Activated CD8-positive, alpha-beta memory T cell treated with anti-CD3 and anti-CD28 coated beads, Interleukin-2, amount 10 ng/mL, durations not matched to agents 7 days and 5 days (primary cell): ENCODE measurements around the gene EXOSC7. TPM values are rescaled to one million over a fixed set of nuclear protein-coding genes. Genes with fewer than 3 reads are reported as not detected.
"Not testable (repeated sequence)": the region's sequence is repeated elsewhere in the genome, so short reads cannot be mapped to it uniquely, and the experiment has no call there.

ENCODE experiments used
- ATAC-seq: fragments of 150-1000 bp; cut with Tn5 transposase; one replicate; pipeline ENCODE4 v1.10.0; 2021; ENCODE audit warnings: moderate library complexity
- CTCF ChIA-PET: fragments of 350-600 bp; sonication (Branson Sonifier 250); formaldehyde crosslinking; loops from one replicate; lab custom pipeline; 2021; ENCODE audit warnings: antibody characterized with exemption; lab: Charles Lee
- DNase-seq: peaks from one replicate; pipeline ENCODE4 v3.0.0-alpha.2; 2020
- H3K27ac Mint-ChIP-seq: one replicate; pipeline ENCODE4 v1.8.0; 2021; ENCODE audit warnings: mild to moderate bottlenecking, mixed read lengths
- H3K27me3 Mint-ChIP-seq: one replicate; pipeline ENCODE4 v1.8.0; 2021; ENCODE audit warnings: mixed read lengths
- H3K36me3 Mint-ChIP-seq: one replicate; pipeline ENCODE4 v1.8.0; 2021; ENCODE audit warnings: mild to moderate bottlenecking, mixed read lengths
- H3K4me1 Mint-ChIP-seq: one replicate; pipeline ENCODE4 v1.8.0; 2021; ENCODE audit warnings: mixed read lengths
- H3K4me3 Mint-ChIP-seq: one replicate; pipeline ENCODE4 v1.8.0; 2021; ENCODE audit warnings: mild to moderate bottlenecking, moderate library complexity, mixed read lengths
- H3K9me3 Mint-ChIP-seq: one replicate; pipeline ENCODE4 v1.8.0; 2022; ENCODE audit warnings: low read depth, mixed read lengths
- total RNA-seq, 2 experiments: library from RNA; stranded (reverse); gene quantifications; one replicate each; pipeline ENCODE4 v1.2.3, GENCODE V29; 2021

The EXOSC7 gene
- total RNA-seq, 2 experiments from 2014 or later: 51.3 to 66.1 TPM

- no peak for DNase-seq
- H3K4me3 Mint-ChIP-seq: no peak overlapping the region
- no peak for ATAC-seq
- no peaks in the 10 kb centered on the region for H3K9me3 Mint-ChIP-seq
- no peak overlapping the region for H3K27ac Mint-ChIP-seq
- H3K4me1 Mint-ChIP-seq: peaks cover 63% of the 10 kb centered on the region
- peaks cover 9% of the 10 kb centered on the region for H3K36me3 Mint-ChIP-seq
- no peaks in the 10 kb centered on the region for H3K27me3 Mint-ChIP-seq
- CTCF ChIA-PET: interaction anchor here (0.5 kb wide), 1 partner anchor 13 kb away, joined by 3 read pairs; no protein-coding TSS in a partner anchor
These were observed 7.6 kb upstream of the EXOSC7 start for GRCh38 chr3:44968447-44968858.

DNA sequence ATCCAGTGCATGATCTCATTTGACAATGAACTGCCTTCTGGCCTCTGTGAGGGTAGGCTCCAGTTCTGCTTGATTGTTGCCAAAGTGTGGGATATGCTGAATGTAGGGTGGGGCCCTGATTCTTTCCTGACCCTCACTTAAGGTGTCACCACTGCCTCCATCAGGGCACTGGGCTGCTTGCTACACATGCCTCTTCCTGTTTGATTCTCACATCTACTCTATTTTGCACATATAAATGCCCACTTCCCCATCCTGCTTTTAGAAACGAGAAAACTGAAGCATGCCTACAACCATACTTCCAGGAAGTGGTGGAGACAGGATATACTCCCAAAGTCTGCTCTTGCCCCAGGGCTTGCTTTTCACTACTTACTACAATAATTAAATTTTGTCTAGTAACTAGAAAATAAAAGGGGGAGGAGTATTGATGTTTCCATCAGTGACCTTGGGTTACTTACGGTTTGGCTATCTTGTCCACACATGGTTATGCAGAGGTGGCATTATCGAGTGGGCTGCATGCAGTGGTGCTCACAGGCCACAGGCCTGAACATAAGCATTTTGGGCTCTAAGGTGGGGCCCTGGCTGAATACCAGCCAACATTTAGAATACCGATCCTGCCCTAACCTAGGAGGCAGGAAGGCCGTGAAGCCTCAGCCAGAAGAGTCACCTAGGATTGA is 6.8 kb upstream of the EXOSC7 start:
- Mint-ChIP-seq H3K4me1 (peaks cover 65% of the 10 kb centered on the region), H3K27me3 (no peaks in the 10 kb centered on the region), H3K27ac (peak overlapping the region; percentile 52), H3K4me3 (no peak overlapping the region), H3K9me3 (no peaks in the 10 kb centered on the region), H3K36me3 (peaks cover 9% of the 10 kb centered on the region)
- CTCF ChIA-PET: no interaction called here
- DNase-seq (no peak), ATAC-seq (peak; percentile 71)

DNA sequence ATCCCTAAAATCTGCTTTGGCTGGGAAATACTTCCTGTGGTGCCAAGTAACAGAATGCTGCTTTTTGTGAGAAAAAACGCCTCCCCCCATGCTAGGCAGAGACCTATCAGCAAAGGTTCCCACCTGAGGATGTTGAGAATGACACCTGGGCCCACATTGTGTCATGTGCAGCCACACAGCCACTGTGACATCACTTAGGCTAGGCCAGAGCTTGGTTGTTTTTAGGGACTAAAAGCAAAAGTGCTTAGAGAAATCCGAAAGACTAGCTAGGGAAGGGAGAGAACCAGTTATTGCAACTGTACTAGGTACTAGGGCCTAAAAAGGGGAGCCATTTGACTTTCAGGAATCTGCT is 6.2 kb upstream of the EXOSC7 start:
- Mint-ChIP-seq H3K4me1 (peaks cover 69% of the 10 kb centered on the region), H3K36me3 (peaks cover 9% of the 10 kb centered on the region), H3K27ac (peak overlapping the region; percentile 33), H3K4me3 (no peak overlapping the region), H3K9me3 (no peaks in the 10 kb centered on the region), H3K27me3 (no peaks in the 10 kb centered on the region)
- CTCF ChIA-PET: no interaction called here
- ATAC-seq (no peak), DNase-seq (no peak)

GRCh38 chr3:44970926-44971490 is 5.0 kb upstream of the EXOSC7 start:
- H3K27ac Mint-ChIP-seq: no peak overlapping the region
- peaks cover 6% of the 10 kb centered on the region for H3K36me3 Mint-ChIP-seq
- H3K9me3 Mint-ChIP-seq: no peaks in the 10 kb centered on the region
- DNase-seq (no peak), ATAC-seq (no peak)
- H3K4me1 Mint-ChIP-seq: peaks cover 62% of the 10 kb centered on the region
- H3K27me3 Mint-ChIP-seq: no peaks in the 10 kb centered on the region
- CTCF ChIA-PET: no interaction called here
- no peak overlapping the region for H3K4me3 Mint-ChIP-seq

DNA sequence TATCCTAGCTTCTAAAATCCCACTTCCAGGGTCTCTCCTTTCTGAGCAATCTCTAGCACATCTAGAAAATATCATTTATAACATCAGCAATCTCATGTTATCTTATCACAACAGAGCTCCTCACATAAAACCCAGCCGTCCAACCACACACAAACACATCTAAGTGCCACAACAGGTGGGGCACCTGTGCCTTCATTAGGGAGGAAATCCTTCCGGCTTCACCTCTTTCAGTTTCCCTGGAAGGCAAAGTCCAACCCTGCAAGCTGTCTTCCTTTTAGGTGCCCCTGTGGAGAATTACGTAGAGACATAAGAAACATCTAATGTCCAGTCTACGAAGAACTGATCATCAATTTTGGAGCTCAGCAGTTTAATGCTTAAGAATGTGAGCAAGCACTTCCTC is 1.6 kb upstream of the EXOSC7 start:
- H3K27ac Mint-ChIP-seq: no peak overlapping the region

DNA sequence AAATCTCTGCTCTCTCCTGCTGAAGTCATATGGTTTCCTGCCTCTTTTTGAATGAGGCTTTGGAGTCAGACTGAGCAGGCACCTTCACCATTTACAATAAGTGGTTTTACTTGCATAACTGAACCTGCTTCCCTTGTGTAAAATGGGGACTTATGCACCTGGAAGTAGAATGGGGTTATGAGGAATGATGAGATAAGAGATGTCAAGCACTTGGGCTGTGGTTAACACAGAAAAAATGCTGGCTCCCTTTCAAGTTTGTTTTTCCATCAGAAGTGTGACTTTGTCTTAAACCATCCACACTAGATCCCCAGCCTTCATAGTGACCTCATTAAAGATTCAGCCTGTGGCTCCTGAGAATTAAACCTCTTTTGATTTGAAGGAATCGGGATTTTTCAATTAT is 5.2 kb downstream of the EXOSC7 start:
- Mint-ChIP-seq H3K36me3 (peaks cover 13% of the 10 kb centered on the region), H3K27me3 (no peaks in the 10 kb centered on the region), H3K4me3 (no peak overlapping the region), H3K4me1 (peaks cover 77% of the 10 kb centered on the region), H3K9me3 (no peaks in the 10 kb centered on the region), H3K27ac (no peak overlapping the region)
- DNase-seq (no peak), ATAC-seq (no peak)
- CTCF ChIA-PET: interaction anchor here (1.1 kb wide), 1 partner anchor 11 kb away, joined by 4 read pairs; no protein-coding TSS in a partner anchor

More for the DNA sequence above, 1.6 kb upstream of the EXOSC7 start:
- Mint-ChIP-seq H3K27me3 (no peaks in the 10 kb centered on the region), H3K36me3 (peaks cover 11% of the 10 kb centered on the region), H3K9me3 (no peaks in the 10 kb centered on the region), H3K4me1 (peaks cover 51% of the 10 kb centered on the region), H3K4me3 (peak overlapping the region; percentile 92)
- DNase-seq (no peak), ATAC-seq (no peak)
- CTCF ChIA-PET: interaction anchor here (1.5 to 3.2 kb wide), 2 partner anchors 13 to 18 kb away, joined by 6 to 17 read pairs; no protein-coding TSS in a partner anchor

- Mint-ChIP-seq H3K4me1 (peaks cover 75% of the 10 kb centered on the region), H3K27me3 (no peaks in the 10 kb centered on the region), H3K36me3 (peaks cover 15% of the 10 kb centered on the region), H3K4me3 (no peak overlapping the region), H3K9me3 (no peaks in the 10 kb centered on the region), H3K27ac (no peak overlapping the region)
- DNase-seq (no peak), ATAC-seq (no peak)
- CTCF ChIA-PET: interaction anchor here (1.1 kb wide), 1 partner anchor 11 kb away, joined by 4 read pairs; no protein-coding TSS in a partner anchor
These were observed 5.7 kb downstream of the EXOSC7 start for GRCh38 chr3:44981751-44982150.

DNA sequence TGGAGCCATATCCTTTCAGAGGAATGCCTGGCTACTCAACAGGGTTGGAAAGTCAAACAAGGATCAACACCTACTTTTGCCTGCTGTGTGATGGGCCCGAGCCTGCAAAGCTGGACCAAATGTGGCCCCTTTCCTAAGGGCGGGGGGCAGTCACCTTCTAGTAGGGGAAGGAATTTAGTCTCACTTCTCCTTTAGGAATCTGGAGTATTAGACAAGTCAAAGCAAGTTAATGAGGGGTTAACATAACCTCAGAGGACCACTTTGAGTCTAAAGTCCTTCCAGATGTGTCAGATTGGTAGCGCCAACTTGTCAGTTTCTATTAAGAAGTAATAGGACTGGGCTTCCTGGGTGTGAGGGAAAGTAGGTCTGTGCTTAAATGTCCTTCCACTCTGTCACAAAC is 6.8 kb downstream of the EXOSC7 start:
- Mint-ChIP-seq H3K27ac (no peak overlapping the region), H3K4me3 (no peak overlapping the region), H3K36me3 (peaks cover 14% of the 10 kb centered on the region), H3K4me1 (peaks cover 67% of the 10 kb centered on the region), H3K9me3 (no peaks in the 10 kb centered on the region), H3K27me3 (no peaks in the 10 kb centered on the region)
- ATAC-seq (no peak), DNase-seq (no peak)
- CTCF ChIA-PET: no interaction called here

DNA sequence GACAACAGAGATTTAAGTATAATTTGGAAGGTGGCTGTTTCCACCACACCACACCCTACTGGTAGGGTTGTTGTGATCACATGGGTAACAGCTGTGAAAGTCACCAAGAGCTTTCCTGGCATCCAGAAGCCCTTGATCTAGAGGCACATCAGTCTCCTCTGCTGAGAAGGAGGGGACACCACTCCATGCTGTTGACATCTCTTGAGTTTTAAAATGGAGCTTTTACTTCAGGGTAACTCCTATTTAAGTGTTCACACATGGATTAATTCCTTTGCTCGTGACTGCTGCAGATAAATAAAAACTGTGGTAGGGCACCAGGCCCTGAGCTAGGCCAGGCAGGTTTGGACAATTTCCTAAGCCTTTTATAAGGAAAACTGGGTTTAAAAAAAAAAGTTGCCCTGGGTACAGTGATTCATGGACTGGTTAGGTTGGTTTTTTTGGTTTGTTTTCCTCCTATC is 7.5 kb downstream of the EXOSC7 start:
- Mint-ChIP-seq H3K36me3 (peaks cover 10% of the 10 kb centered on the region), H3K4me1 (peaks cover 63% of the 10 kb centered on the region), H3K27me3 (no peaks in the 10 kb centered on the region), H3K27ac (no peak overlapping the region), H3K9me3 (no peaks in the 10 kb centered on the region), H3K4me3 (no peak overlapping the region)
- ATAC-seq (no peak), DNase-seq (no peak)
- CTCF ChIA-PET: interaction anchor here (1.6 kb wide), 1 partner anchor 9 kb away, joined by 3 read pairs; no protein-coding TSS in a partner anchor

DNA sequence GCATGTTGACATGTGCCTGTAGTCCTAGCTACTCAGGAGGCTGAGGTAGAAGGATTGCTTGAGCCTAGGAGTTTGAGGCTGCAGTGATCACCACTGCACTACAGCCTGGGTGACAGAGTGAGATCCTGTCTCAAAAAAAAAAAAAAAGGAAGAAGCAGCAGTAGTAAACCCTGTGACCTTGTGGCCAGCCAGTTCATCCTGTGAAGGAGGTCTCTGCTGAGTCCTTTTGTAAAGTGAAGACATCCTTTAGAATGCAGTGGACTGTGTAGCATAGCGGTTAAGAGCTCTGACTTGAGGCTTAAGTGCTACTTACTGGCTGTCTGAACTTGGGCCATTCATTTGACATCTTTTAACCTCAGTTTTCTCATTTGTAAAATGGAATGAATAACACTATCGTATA is 8.3 kb downstream of the EXOSC7 start:
- peak overlapping the region; percentile 66 for H3K27ac Mint-ChIP-seq
- H3K9me3 Mint-ChIP-seq: no peaks in the 10 kb centered on the region
- ATAC-seq: peak; percentile 88
- peaks cover 56% of the 10 kb centered on the region for H3K4me1 Mint-ChIP-seq
- H3K36me3 Mint-ChIP-seq: peaks cover 10% of the 10 kb centered on the region
- H3K27me3 Mint-ChIP-seq: no peaks in the 10 kb centered on the region
- H3K4me3 Mint-ChIP-seq: no peak overlapping the region
- CTCF ChIA-PET: interaction anchor here (0.7 to 1.6 kb wide), 5 partner anchors 8 to 945 kb away, joined by 3 to 5 read pairs (median 3); no protein-coding TSS in a partner anchor
- DNase-seq: peak; percentile 68

DNA sequence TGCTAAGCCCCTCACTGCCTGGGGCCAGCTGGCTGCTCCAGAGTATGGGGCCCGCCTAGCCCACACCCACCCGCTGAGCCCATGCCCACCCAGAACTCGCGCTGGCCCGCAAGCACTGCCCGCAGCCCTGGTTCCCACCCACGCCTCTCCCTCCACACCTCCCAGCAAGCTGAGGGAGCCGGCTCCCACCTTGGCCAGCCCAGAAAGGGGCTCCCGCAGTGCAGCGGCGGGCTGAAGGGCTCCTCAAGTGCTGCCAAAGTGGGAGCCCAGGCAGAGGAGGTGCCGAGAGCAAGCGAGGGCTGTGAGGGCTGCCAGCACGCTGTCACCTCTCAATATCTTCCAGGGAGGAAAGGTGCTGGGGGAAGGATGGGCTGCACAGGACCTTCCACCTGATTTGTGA is 10.3 kb downstream of the EXOSC7 start:
- H3K4me1 Mint-ChIP-seq: peaks cover 41% of the 10 kb centered on the region
- not testable (repeated sequence) for H3K4me3 Mint-ChIP-seq, H3K27me3 Mint-ChIP-seq, ATAC-seq, DNase-seq, H3K9me3 Mint-ChIP-seq, H3K27ac Mint-ChIP-seq
- CTCF ChIA-PET: interaction anchor here (1.6 kb wide), 1 partner anchor 12 kb away, joined by 6 read pairs; no protein-coding TSS in a partner anchor
- H3K36me3 Mint-ChIP-seq: peaks cover 21% of the 10 kb centered on the region

DNA sequence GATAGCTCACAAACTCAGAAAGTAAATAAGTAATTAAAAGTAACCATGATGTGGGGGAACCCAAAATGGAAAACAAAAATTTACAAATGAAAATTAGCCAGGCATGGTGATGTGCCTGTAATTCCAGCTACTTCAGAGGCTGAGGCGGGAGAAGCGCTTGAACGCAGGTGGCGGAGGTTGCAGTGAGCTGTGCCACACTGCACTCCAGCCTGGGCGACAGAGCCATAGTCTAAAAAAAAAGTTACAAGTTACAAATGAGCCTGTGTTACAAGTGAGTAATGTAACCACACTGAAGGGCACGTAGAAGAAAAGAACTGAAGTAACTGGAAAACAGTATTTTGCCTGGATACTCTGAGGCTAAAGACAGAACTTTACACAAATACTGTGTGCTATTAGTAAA is 11.3 kb downstream of the EXOSC7 start:
- Mint-ChIP-seq H3K4me1 (peaks cover 37% of the 10 kb centered on the region), H3K36me3 (peaks cover 27% of the 10 kb centered on the region), H3K27ac (no peak overlapping the region), H3K27me3 (no peaks in the 10 kb centered on the region), H3K9me3 (no peaks in the 10 kb centered on the region), H3K4me3 (no peak overlapping the region)
- CTCF ChIA-PET: interaction anchor here (0.8 to 1.6 kb wide), 4 partner anchors 10 to 18 kb away, joined by 3 to 8 read pairs (median 5); partner anchors contain the start of genes EXOSC7 and ZDHHC3
- ATAC-seq (no peak), DNase-seq (no peak)

DNA sequence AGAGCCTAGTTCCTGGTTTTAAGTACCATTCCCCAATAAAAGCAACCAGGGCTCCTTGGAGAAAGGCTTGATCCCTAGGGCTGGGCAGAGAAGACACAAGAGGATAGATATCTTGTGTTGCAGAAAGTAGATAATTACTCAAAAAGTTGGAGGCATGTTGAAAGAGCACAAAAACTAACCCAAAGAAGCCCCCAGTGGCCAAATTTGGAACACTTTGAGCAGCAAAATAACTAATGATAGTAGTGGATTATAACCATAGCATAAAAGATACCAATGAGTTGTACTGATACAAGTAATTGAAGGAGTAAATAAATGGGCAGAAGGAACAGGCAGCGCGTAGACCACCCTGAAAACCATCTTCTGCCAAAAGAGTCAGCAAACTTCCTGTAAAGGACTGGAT is 12.0 kb downstream of the EXOSC7 start:
- Mint-ChIP-seq H3K4me1 (peaks cover 37% of the 10 kb centered on the region), H3K27ac (no peak overlapping the region), H3K36me3 (peaks cover 34% of the 10 kb centered on the region)

More for the DNA sequence above, 12.0 kb downstream of the EXOSC7 start:
- Mint-ChIP-seq H3K4me3 (no peak overlapping the region), H3K27me3 (no peaks in the 10 kb centered on the region), H3K9me3 (no peaks in the 10 kb centered on the region)
- CTCF ChIA-PET: interaction anchor here (0.8 to 1.6 kb wide), 4 partner anchors 11 to 17 kb away, joined by 4 to 8 read pairs (median 6); partner anchors contain the start of genes EXOSC7 and ZDHHC3
- DNase-seq: no peak
- peak; percentile 40 for ATAC-seq
